SJSA1 (cell line): ENCODE results near the gene CHST12. TPM values are rescaled to one million over a fixed set of nuclear protein-coding genes. Genes with fewer than 3 reads are reported as not detected.
A peak's percentile ranks its signal among the peaks of the same experiment; 100 is the strongest.

ENCODE experiments used
- DNase-seq, 2 experiments: peaks; one replicate each; pipeline ENCODE4 v3.0.0-alpha.2; 2015 to 2020; ENCODE audit warnings: low spot score in 2 of 2, low read depth in 1 of 2
- H3K27ac ChIP-seq: fragments of 250-450 bp; sonication (Bioruptor Pico); 2 replicates; pipeline ENCODE4 v1.5.1; 2020; ENCODE audit warnings: mild to moderate bottlenecking, moderate library complexity
- H3K27me3 ChIP-seq: fragments of 250-450 bp; sonication (Bioruptor Pico); replicated peaks from 2 replicates; pipeline ENCODE4 v1.5.1; 2020; ENCODE audit warnings: mild to moderate bottlenecking, moderate library complexity
- H3K36me3 ChIP-seq: fragments of 250-450 bp; sonication (Bioruptor Pico); 2 replicates; pipeline ENCODE4 v1.5.1; 2020; ENCODE audit warnings: mild to moderate bottlenecking
- H3K4me1 ChIP-seq: fragments of 250-450 bp; sonication (Bioruptor Pico); replicated peaks from 2 replicates; pipeline ENCODE4 v1.6.1; 2021; ENCODE audit warnings: mild to moderate bottlenecking
- H3K4me3 ChIP-seq: fragments of 250-450 bp; sonication (Bioruptor Pico); 2 replicates; pipeline ENCODE4 v1.5.1; 2020; ENCODE audit warnings: mild to moderate bottlenecking
- H3K9me3 ChIP-seq: fragments of 250-450 bp; sonication (Bioruptor Pico); replicated peaks from 2 replicates; pipeline ENCODE4 v1.5.1; 2020; ENCODE audit warnings: mild to moderate bottlenecking
- total RNA-seq: library from RNA; depleted of rRNA; stranded (reverse); fragments of >200 nt; shearing (Covaris generic); gene quantifications from 2 replicates; pipeline ENCODE4 v1.2.3, GENCODE V29; 2014

Gene CHST12
- total RNA-seq, 1 experiment from 2014 or later = 10.7 TPM

GRCh38 chr7:2420216-2420933 lies 17.0 kb downstream of the CHST12 start:
- no peak for DNase-seq
- H3K4me1 ChIP-seq = peaks cover 5% of the 10 kb centered on the region
- no peaks in the 10 kb centered on the region for H3K27me3 ChIP-seq
- no peak overlapping the region for H3K4me3 ChIP-seq
- H3K36me3 ChIP-seq = no peaks in the 10 kb centered on the region
- no peak overlapping the region for H3K27ac ChIP-seq
- no peaks in the 10 kb centered on the region for H3K9me3 ChIP-seq

GRCh38 chr7:2421943-2422310 lies 18.5 kb downstream of the CHST12 start:
- no peak overlapping the region for H3K4me3 ChIP-seq
- no peaks in the 10 kb centered on the region for H3K9me3 ChIP-seq
- peaks cover 5% of the 10 kb centered on the region for H3K4me1 ChIP-seq

GRCh38 chr7:2425749-2426148 lies 22.3 kb downstream of the CHST12 start:
- DNase-seq = no peak
- H3K4me1 ChIP-seq = no peaks in the 10 kb centered on the region
- no peaks in the 10 kb centered on the region for H3K27me3 ChIP-seq
- no peaks in the 10 kb centered on the region for H3K36me3 ChIP-seq
- H3K9me3 ChIP-seq = peaks cover 2% of the 10 kb centered on the region
- no peak overlapping the region for H3K27ac ChIP-seq
- H3K4me3 ChIP-seq = no peak overlapping the region

More at GRCh38 chr7:2421943-2422310, 18.5 kb downstream of the CHST12 start:
- Histone ChIP-seq H3K36me3 (no peaks in the 10 kb centered on the region), H3K27ac (no peak overlapping the region), H3K27me3 (no peaks in the 10 kb centered on the region)
- DNase-seq = no peak

GRCh38 chr7:2431260-2431867 lies 28.0 kb downstream of the CHST12 start:
- Histone ChIP-seq H3K27me3 (no peaks in the 10 kb centered on the region), H3K4me1 (no peaks in the 10 kb centered on the region), H3K27ac (no peak overlapping the region), H3K4me3 (no peak overlapping the region), H3K9me3 (peaks cover 8% of the 10 kb centered on the region), H3K36me3 (peaks cover 19% of the 10 kb centered on the region)
- DNase-seq = peak in 1 of 2 experiments; percentile 20

GRCh38 chr7:2432910-2433712 lies 29.7 kb downstream of the CHST12 start:
- Histone ChIP-seq H3K27me3 (no peaks in the 10 kb centered on the region), H3K4me3 (no peak overlapping the region), H3K27ac (no peak overlapping the region), H3K36me3 (peaks cover 21% of the 10 kb centered on the region), H3K9me3 (peaks cover 8% of the 10 kb centered on the region), H3K4me1 (no peaks in the 10 kb centered on the region)
- DNase-seq = no peak

GRCh38 chr7:2433713-2434550 lies 30.5 kb downstream of the CHST12 start:
- Histone ChIP-seq H3K27me3 (no peaks in the 10 kb centered on the region), H3K27ac (no peak overlapping the region), H3K36me3 (peaks cover 21% of the 10 kb centered on the region), H3K4me1 (no peaks in the 10 kb centered on the region), H3K4me3 (no peak overlapping the region), H3K9me3 (peaks cover 8% of the 10 kb centered on the region)
- no peak for DNase-seq

- Histone ChIP-seq H3K27ac (no peak overlapping the region), H3K9me3 (peaks cover 8% of the 10 kb centered on the region), H3K4me1 (no peaks in the 10 kb centered on the region), H3K27me3 (no peaks in the 10 kb centered on the region), H3K4me3 (no peak overlapping the region), H3K36me3 (peaks cover 21% of the 10 kb centered on the region)
- DNase-seq = no peak
Observed at GRCh38 chr7:2435146-2435545, 31.7 kb downstream of the CHST12 start.

- DNase-seq = no peak
- H3K9me3 ChIP-seq = peaks cover under 1% of the 10 kb centered on the region; the same call in 1 of the 2 replicates
- no peaks in the 10 kb centered on the region for H3K27me3 ChIP-seq
- no peak overlapping the region for H3K4me3 ChIP-seq
- H3K27ac ChIP-seq = no peak overlapping the region
- H3K4me1 ChIP-seq = no peaks in the 10 kb centered on the region
- H3K36me3 ChIP-seq = peaks cover 21% of the 10 kb centered on the region
Observed at GRCh38 chr7:2436341-2437104, 33.1 kb downstream of the CHST12 start.

GRCh38 chr7:2437136-2437535 lies 33.7 kb downstream of the CHST12 start:
- H3K27ac ChIP-seq = no peak overlapping the region
- no peaks in the 10 kb centered on the region for H3K27me3 ChIP-seq
- H3K4me3 ChIP-seq = no peak overlapping the region
- no peak for DNase-seq
- no peaks in the 10 kb centered on the region for H3K9me3 ChIP-seq
- H3K4me1 ChIP-seq = no peaks in the 10 kb centered on the region
- peaks cover 21% of the 10 kb centered on the region for H3K36me3 ChIP-seq

GRCh38 chr7:2437537-2438148 lies 34.2 kb downstream of the CHST12 start:
- H3K9me3 ChIP-seq = no peaks in the 10 kb centered on the region

GRCh38 chr7:2438186-2438585 lies 34.8 kb downstream of the CHST12 start:
- H3K36me3 ChIP-seq = peaks cover 14% of the 10 kb centered on the region
- H3K4me3 ChIP-seq = no peak overlapping the region
- no peaks in the 10 kb centered on the region for H3K27me3 ChIP-seq
- DNase-seq = no peak
- H3K4me1 ChIP-seq = no peaks in the 10 kb centered on the region
- H3K9me3 ChIP-seq = no peaks in the 10 kb centered on the region
- H3K27ac ChIP-seq = no peak overlapping the region

More at GRCh38 chr7:2437537-2438148, 34.2 kb downstream of the CHST12 start:
- no peak overlapping the region for H3K4me3 ChIP-seq
- H3K4me1 ChIP-seq = no peaks in the 10 kb centered on the region
- no peak for DNase-seq
- peaks cover 19% of the 10 kb centered on the region for H3K36me3 ChIP-seq
- no peak overlapping the region for H3K27ac ChIP-seq
- no peaks in the 10 kb centered on the region for H3K27me3 ChIP-seq

- H3K9me3 ChIP-seq = no peaks in the 10 kb centered on the region
- no peaks in the 10 kb centered on the region for H3K4me1 ChIP-seq
- no peaks in the 10 kb centered on the region for H3K27me3 ChIP-seq
- no peak overlapping the region for H3K4me3 ChIP-seq
- H3K36me3 ChIP-seq = peaks cover 8% of the 10 kb centered on the region; the same call in 1 of the 2 replicates
- no peak overlapping the region for H3K27ac ChIP-seq
- DNase-seq = no peak
Observed at GRCh38 chr7:2438775-2439174, 35.4 kb downstream of the CHST12 start.
